Body of pancreas (tissue), 4 donors: ENCODE data around the gene MYO15B. TPM values are rescaled to one million over a fixed set of nuclear protein-coding genes. Genes with fewer than 3 reads are reported as not detected.

Experiments
- ATAC-seq: fragments of 150-250 bp; one replicate; pipeline ENCODE4 v1.9.1; 2016
- DNase-seq, 4 donors: peaks; one replicate each; pipeline ENCODE4 v3.0.0-alpha.2; 2019
- H3K27ac ChIP-seq, 4 donors: fragments of 200-600 bp; sonication (generic); 1 replicate in 3 of 4; 2 replicates in 1 of 4; pipeline versions ENCODE4 v1.5.1 to v1.6.1; 2016 to 2019; ENCODE audit warnings: mild to moderate bottlenecking in 1 of 4, mixed read lengths in 1 of 4, moderate library complexity in 1 of 4
- H3K27me3 ChIP-seq, 2 donors: fragments of 200-600 bp; sonication (generic); one replicate each; pipeline ENCODE4 v1.6.0; 2016; ENCODE audit warnings: mild to moderate bottlenecking in 1 of 2
- H3K36me3 ChIP-seq, 2 donors: fragments of 200-600 bp; sonication (generic); replicated peaks in 1 of 2; 2 replicates each; pipeline ENCODE4 v1.5.1; 2016; ENCODE audit warnings: low read depth in 2 of 2; ENCODE audit not compliant: insufficient read depth in 1 of 2
- H3K4me1 ChIP-seq: fragments of 200-600 bp; sonication (generic); one replicate; pipeline ENCODE4 v1.6.0; 2016
- H3K4me3 ChIP-seq, 2 donors: fragments of 200-600 bp; sonication (generic); 1 replicate in 1 of 2; 2 replicates in 1 of 2; pipeline ENCODE4 v1.5.1; 2016 to 2019
- H3K9me3 ChIP-seq, 3 donors: fragments of 200-600 bp; sonication (generic); 1 replicate in 2 of 3; 2 replicates in 1 of 3; pipeline ENCODE4 v1.5.1; 2016
- POLR2A ChIP-seq, 3 donors: fragments of 450-650 bp; IDR thresholded peaks; one replicate each; pipeline ENCODE4 v1.6.1; 2016; ENCODE audit warnings: antibody characterized with exemption in 3 of 3, mild to moderate bottlenecking in 2 of 3
- WGBS, 2 donors: methylation state at CpG; one replicate each; pipeline ENCODE4 v1.1.5; 2017; 5-methylcytosine and 5-hydroxymethylcytosine counted together
- intact Hi-C: fragments of 100-400 bp; cut with DNase I; formaldehyde crosslinking; loops from one replicate; pipeline ENCODE4 v1.15.1; 2023
- total RNA-seq, 2 donors: library from RNA; depleted of rRNA; stranded (reverse); fragments of >200 nt; gene quantifications; one replicate each; pipeline ENCODE4 v1.1.0, GENCODE V29; 2016
- TF ChIP-seq, protein P1 (sequence below), 7 experiments: fragments of 450-650 bp in 4 of 7; fragments of 200-600 bp in 3 of 7; sonication (generic) in 3 of 7; IDR thresholded peaks; one replicate each; pipeline ENCODE4 v1.5.1; 2016 to 2019; ENCODE audit warnings: antibody characterized with exemption in 7 of 7

Gene MYO15B
- total RNA-seq, 2 donors from 2014 or later, result 61.2 to 183 TPM

DNA sequence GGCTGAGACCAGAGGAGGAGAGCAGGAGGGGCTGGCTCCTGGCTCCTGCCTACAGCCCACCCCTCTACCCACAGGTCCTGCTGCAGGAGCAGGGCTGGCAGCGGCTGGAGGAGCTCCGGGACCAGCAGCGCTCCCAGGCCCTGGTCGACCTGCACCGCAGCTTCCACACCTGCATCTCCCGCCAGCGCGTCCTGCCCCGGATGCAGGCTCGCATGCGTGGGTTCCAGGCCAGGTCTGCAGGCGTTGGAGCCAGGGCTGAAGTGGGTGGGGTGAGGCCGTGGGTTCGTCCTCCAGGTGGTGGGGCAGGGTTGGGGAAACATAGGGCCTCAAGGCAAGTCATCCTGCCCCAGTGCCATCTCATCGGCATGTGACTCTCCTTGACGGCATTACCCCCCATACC lies 18.2 kb downstream of the MYO15B start:
- peaks cover 3% of the 10 kb centered on the region for H3K4me1 ChIP-seq
- DNase-seq, result no peak
- ATAC-seq, result no peak
- no peaks in the 10 kb centered on the region for H3K9me3 ChIP-seq
- H3K36me3 ChIP-seq, result no peaks in the 10 kb centered on the region
- intact Hi-C loops, result no loop called here
- H3K27me3 ChIP-seq, result no peaks in the 10 kb centered on the region
- WGBS, 2 donors, result 75 to 85% methylated on average over 11 to 14 of the region's 16 CpGs
- no peak overlapping the region for H3K4me3 ChIP-seq
- H3K27ac ChIP-seq, result no peak overlapping the region
- TF ChIP-seq POLR2A (IDR thresholded peaks at IDR 0.05), result no peak
- TF ChIP-seq, protein P1, sequence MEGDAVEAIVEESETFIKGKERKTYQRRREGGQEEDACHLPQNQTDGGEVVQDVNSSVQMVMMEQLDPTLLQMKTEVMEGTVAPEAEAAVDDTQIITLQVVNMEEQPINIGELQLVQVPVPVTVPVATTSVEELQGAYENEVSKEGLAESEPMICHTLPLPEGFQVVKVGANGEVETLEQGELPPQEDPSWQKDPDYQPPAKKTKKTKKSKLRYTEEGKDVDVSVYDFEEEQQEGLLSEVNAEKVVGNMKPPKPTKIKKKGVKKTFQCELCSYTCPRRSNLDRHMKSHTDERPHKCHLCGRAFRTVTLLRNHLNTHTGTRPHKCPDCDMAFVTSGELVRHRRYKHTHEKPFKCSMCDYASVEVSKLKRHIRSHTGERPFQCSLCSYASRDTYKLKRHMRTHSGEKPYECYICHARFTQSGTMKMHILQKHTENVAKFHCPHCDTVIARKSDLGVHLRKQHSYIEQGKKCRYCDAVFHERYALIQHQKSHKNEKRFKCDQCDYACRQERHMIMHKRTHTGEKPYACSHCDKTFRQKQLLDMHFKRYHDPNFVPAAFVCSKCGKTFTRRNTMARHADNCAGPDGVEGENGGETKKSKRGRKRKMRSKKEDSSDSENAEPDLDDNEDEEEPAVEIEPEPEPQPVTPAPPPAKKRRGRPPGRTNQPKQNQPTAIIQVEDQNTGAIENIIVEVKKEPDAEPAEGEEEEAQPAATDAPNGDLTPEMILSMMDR (IDR thresholded peaks at IDR 0.05), result no peak

DNA sequence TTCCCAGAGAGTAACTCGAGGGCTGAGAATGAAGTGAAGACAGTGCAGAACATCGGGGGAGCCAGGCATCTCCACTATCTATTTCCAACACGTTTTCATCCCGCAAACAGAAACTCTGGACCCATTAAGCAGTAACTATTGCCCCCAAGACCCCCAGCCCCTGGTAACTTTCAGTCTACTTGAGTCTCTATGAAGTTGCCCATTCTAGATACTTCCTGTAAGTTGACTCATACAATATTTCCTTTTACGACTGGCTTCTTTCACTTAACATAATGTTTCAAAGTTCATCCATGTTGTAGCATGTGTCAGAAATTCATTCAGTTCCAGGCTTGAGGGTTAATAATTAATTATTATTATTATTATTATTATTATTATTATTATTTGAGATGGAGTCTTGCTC lies 19.5 kb downstream of the MYO15B start:
- no peak overlapping the region for H3K27ac ChIP-seq
- 78 to 86% methylated on average over 5 of the region's 5 CpGs for WGBS, 2 donors
- TF ChIP-seq, protein P1 (IDR thresholded peaks at IDR 0.05), result no peak
- no peak for TF ChIP-seq POLR2A (IDR thresholded peaks at IDR 0.05)
- DNase-seq (no peak), ATAC-seq (no peak)
- no peaks in the 10 kb centered on the region for H3K9me3 ChIP-seq
- no peaks in the 10 kb centered on the region for H3K4me1 ChIP-seq
- no peaks in the 10 kb centered on the region for H3K27me3 ChIP-seq
- intact Hi-C loops, result no loop called here
- no peak overlapping the region for H3K4me3 ChIP-seq
- H3K36me3 ChIP-seq, result no peaks in the 10 kb centered on the region

DNA sequence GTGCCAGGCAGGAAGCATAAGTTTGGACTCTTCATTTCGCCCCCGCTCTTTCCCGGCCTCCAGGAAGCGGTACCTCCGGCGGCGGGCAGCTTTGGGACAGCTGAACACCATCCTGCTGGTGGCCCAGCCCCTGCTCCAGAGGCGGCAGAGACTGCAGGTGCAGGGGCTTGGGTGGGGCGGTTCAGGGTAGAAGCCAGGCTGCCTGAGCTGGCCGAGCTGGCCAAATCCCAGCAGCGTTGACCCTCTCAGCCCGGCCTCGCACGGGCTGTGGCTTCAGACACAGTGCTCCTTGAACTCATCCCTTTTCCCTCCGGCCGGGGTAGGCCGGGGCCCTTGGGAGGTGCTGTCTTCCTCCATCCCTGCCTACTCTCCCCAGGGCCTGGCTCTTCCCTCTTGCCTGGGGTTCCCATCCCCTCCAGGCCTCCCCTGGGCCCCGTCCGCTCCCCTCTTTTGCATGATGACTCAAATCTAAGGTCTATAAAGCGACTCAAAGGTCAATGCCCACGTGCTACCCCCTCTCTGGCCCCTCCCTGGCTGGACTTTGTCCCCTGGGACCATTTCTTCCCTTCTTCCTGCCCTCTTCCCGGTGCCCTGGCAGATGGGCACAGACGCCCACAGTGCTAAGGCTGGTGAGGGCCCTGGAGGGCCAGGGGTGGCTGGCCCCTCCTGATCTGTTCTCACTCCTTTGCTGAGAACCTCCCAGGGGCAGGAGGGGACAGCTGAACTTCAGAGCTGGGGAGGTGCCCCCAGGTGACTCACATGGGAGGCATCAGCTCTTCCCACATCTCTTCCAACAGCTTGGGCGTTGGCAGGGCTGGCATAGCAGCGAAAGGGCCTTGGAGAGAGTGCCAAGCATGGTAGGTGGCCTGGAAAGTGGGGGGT lies 22.7 kb downstream of the MYO15B start:
- no peak for TF ChIP-seq POLR2A (IDR thresholded peaks at IDR 0.05)
- TF ChIP-seq, protein P1 (IDR thresholded peaks at IDR 0.05), result no peak
- H3K27ac ChIP-seq, result no peak overlapping the region
- no peak for DNase-seq
- 79 to 83% methylated on average over 19 to 22 of the region's 25 CpGs for WGBS, 2 donors
- H3K9me3 ChIP-seq, result no peaks in the 10 kb centered on the region
- H3K36me3 ChIP-seq, result no peaks in the 10 kb centered on the region
- no peaks in the 10 kb centered on the region for H3K27me3 ChIP-seq
- intact Hi-C loops, result no loop called here
- H3K4me3 ChIP-seq, result no peak overlapping the region
- peak; percentile 11 for ATAC-seq
- H3K4me1 ChIP-seq, result no peaks in the 10 kb centered on the region

DNA sequence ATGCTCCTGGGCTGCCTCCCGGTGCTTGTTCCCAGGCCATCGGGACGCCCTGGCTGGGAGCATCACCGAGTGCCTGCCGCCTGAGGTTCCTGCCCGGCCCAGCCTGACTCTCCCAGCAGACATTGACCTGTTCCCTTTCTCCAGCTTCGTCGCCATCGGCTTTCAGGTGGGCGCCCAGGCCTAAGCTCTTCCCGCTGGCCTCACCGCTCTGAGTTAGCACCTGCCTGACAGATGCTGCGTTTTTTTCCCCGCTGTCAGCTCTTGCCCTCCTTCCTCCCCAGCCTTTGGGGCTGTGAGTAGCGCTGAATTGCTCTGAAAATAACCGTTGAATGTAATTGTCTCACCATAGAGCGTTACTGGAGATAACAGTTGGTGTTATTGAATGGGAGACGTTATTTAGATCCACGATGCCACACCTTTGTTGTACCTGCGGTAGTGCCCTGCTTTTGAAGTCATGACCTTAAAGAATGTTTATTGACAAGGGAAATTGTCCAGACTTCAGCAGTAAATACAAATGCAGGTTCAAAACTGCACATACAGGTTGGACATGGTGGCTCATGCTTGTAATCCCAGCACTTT lies 24.3 kb downstream of the MYO15B start:
- Histone ChIP-seq H3K4me1 (no peaks in the 10 kb centered on the region), H3K36me3 (no peaks in the 10 kb centered on the region), H3K4me3 (no peak overlapping the region), H3K9me3 (no peaks in the 10 kb centered on the region), H3K27me3 (no peaks in the 10 kb centered on the region), H3K27ac (no peak overlapping the region)
- no peak for TF ChIP-seq POLR2A (IDR thresholded peaks at IDR 0.05)
- TF ChIP-seq, protein P1 (IDR thresholded peaks at IDR 0.05), result no peak
- ATAC-seq, result no peak
- intact Hi-C loops, result no loop called here
- DNase-seq, result no peak
- WGBS, 2 donors, result 83% methylated on average over 20 of the region's 20 CpGs
